Posterior vena cava (tissue), 2 donors: Measurements from ENCODE around the gene C17orf58. TPM values are rescaled to one million over a fixed set of nuclear protein-coding genes. Genes with fewer than 3 reads are reported as not detected.
"Not testable (repeated sequence)": the region's sequence is repeated elsewhere in the genome, so short reads cannot be mapped to it uniquely, and the experiment has no call there.

ENCODE experiments used
- DNase-seq: peaks from one replicate; pipeline ENCODE4 v3.0.0-alpha.2; 2020; ENCODE audit warnings: low spot score
- intact Hi-C, 2 donors: fragments of 100-400 bp; cut with DNase I; formaldehyde crosslinking; loops; one replicate each; pipeline versions ENCODE4 v1.14.1 to v1.14.2; 2022 to 2023
- total RNA-seq, 2 donors: library from RNA; stranded (reverse); fragmentation: NEBNext Ultra II Directional; extraction: Animal tissue kit (Norgen Biotek cat#: 25700); gene quantifications; one replicate each; pipeline ENCODE4 v1.2.1, GENCODE V29; 2021
- donor health status: DM: yes; HTN: yes; CAD: no.
- donor health status: DM: yes; HTN: yes; CAD: no.

C17orf58 gene
- total RNA-seq, 2 donors from 2014 or later = 7.3 to 21.9 TPM

- intact Hi-C loops = no loop called here
Observed at GRCh38 chr17:67974185-67974584, 22.1 kb downstream of the C17orf58 start.

GRCh38 chr17:67970783-67971182, 25.5 kb downstream of the C17orf58 start:
- DNase-seq = no peak

More at GRCh38 chr17:67974185-67974584, 22.1 kb downstream of the C17orf58 start:
- DNase-seq = no peak

GRCh38 chr17:67963145-67963572, 33.1 kb downstream of the C17orf58 start:
- intact Hi-C loops, DNase-seq: not testable (repeated sequence)

More at GRCh38 chr17:67970783-67971182, 25.5 kb downstream of the C17orf58 start:
- intact Hi-C loops = no loop called here

GRCh38 chr17:67962156-67962555, 34.1 kb downstream of the C17orf58 start:
- DNase-seq, intact Hi-C loops: not testable (repeated sequence)

GRCh38 chr17:67960276-67960675, 36.0 kb downstream of the C17orf58 start:
- DNase-seq, intact Hi-C loops: not testable (repeated sequence)

GRCh38 chr17:67959510-67959909, 36.8 kb downstream of the C17orf58 start:
- intact Hi-C loops = no loop called here
- DNase-seq = no peak

- intact Hi-C loops = no loop called here
- no peak for DNase-seq
Observed at GRCh38 chr17:67950945-67951344, 45.3 kb downstream of the C17orf58 start.

GRCh38 chr17:67947325-67947813, 48.9 kb downstream of the C17orf58 start:
- intact Hi-C loops = no loop called here
- DNase-seq = no peak

- no peak for DNase-seq
- intact Hi-C loops = no loop called here
Observed at GRCh38 chr17:67946513-67946912, 49.8 kb downstream of the C17orf58 start.

GRCh38 chr17:67944035-67944434, 52.2 kb downstream of the C17orf58 start:
- no peak for DNase-seq
- intact Hi-C loops = no loop called here

GRCh38 chr17:67942810-67943209, 53.5 kb downstream of the C17orf58 start:
- DNase-seq = no peak
- intact Hi-C loops = no loop called here

Other genes starting within 250 kb of the C17orf58 start
- gene BPTF, start 171.0 kb downstream of the C17orf58 start, total RNA-seq = 10 to 100 TPM; 70.1 to 70.8 TPM
- gene KPNA2, start 39.3 kb upstream of the C17orf58 start, total RNA-seq = 10 to 100 TPM; 29.2 to 30.8 TPM